Activated CD8-positive, alpha-beta T cell treated with anti-CD3 and anti-CD28 coated beads for 36 hours (primary cell): ENCODE measurements around the gene BCAR1. TPM values are rescaled to one million over a fixed set of nuclear protein-coding genes. Genes with fewer than 3 reads are reported as not detected.

ENCODE experiments used
- ATAC-seq: fragments of 200-7000 bp; cut with Tn5 transposase; one replicate; pipeline ENCODE4 v1.10.0; 2021; ENCODE audit warnings: mild to moderate bottlenecking, moderate library complexity
- CTCF ChIA-PET: fragments of 350-600 bp; sonication (Branson Sonifier 250); formaldehyde crosslinking; loops from one replicate; lab custom pipeline; 2021; ENCODE audit warnings: antibody characterized with exemption; lab: Charles Lee
- POLR2A ChIA-PET: fragments of 350-600 bp; sonication (Branson Sonifier 250); formaldehyde crosslinking; loops from one replicate; lab custom pipeline; 2021; ENCODE audit warnings: antibody characterized with exemption; lab: Charles Lee
- DNase-seq: peaks from one replicate; pipeline ENCODE4 v3.0.0-alpha.2; 2020
- H3K27ac Mint-ChIP-seq: one replicate; pipeline ENCODE4 v1.8.0; 2021; ENCODE audit warnings: mild to moderate bottlenecking, mixed read lengths
- H3K27me3 Mint-ChIP-seq: one replicate; pipeline ENCODE4 v1.8.0; 2021; ENCODE audit warnings: mixed read lengths
- H3K36me3 Mint-ChIP-seq: one replicate; pipeline ENCODE4 v1.8.0; 2021; ENCODE audit warnings: low read depth, mixed read lengths
- H3K4me1 Mint-ChIP-seq: one replicate; pipeline ENCODE4 v1.8.0; 2021; ENCODE audit warnings: low read depth, mixed read lengths
- H3K4me3 Mint-ChIP-seq: one replicate; pipeline ENCODE4 v1.8.0; 2021; ENCODE audit warnings: mild to moderate bottlenecking, moderate library complexity, mixed read lengths
- H3K9me3 Mint-ChIP-seq: one replicate; pipeline ENCODE4 v1.8.0; 2021; ENCODE audit warnings: mixed read lengths
- intact Hi-C: fragments of 100-400 bp; cut with micrococcal nuclease; formaldehyde crosslinking; loops from one replicate; pipeline ENCODE4 v1.10.0; 2022
- total RNA-seq, 2 experiments: library from RNA; stranded (reverse); gene quantifications; one replicate each; pipeline ENCODE4 v1.2.3, GENCODE V29; 2021
- TF ChIP-seq, protein P1 (sequence below): fragments of 200-600 bp; IDR thresholded peaks from one replicate; pipeline ENCODE4 v1.8.0; 2022; ENCODE audit warnings: antibody characterized with exemption, mild to moderate bottlenecking

BCAR1 gene
- total RNA-seq, 2 experiments from 2014 or later, result 0.34 to 0.87 TPM

GRCh38 chr16:75248536-75249380, 2.7 kb downstream of the BCAR1 start:
- Mint-ChIP-seq H3K4me1 (no peaks in the 10 kb centered on the region), H3K4me3 (no peak overlapping the region), H3K9me3 (no peaks in the 10 kb centered on the region), H3K36me3 (no peaks in the 10 kb centered on the region), H3K27me3 (peaks cover 28% of the 10 kb centered on the region), H3K27ac (no peak overlapping the region)
- POLR2A ChIA-PET, result no interaction called here
- ATAC-seq (no peak), DNase-seq (no peak)
- intact Hi-C loops, result no loop called here
- CTCF ChIA-PET, result interaction anchor here (1.1 to 2.3 kb wide), 3 partner anchors 15 to 50 kb away, joined by 3 to 12 read pairs (median 5); no protein-coding TSS in a partner anchor
- TF ChIP-seq, protein P1, sequence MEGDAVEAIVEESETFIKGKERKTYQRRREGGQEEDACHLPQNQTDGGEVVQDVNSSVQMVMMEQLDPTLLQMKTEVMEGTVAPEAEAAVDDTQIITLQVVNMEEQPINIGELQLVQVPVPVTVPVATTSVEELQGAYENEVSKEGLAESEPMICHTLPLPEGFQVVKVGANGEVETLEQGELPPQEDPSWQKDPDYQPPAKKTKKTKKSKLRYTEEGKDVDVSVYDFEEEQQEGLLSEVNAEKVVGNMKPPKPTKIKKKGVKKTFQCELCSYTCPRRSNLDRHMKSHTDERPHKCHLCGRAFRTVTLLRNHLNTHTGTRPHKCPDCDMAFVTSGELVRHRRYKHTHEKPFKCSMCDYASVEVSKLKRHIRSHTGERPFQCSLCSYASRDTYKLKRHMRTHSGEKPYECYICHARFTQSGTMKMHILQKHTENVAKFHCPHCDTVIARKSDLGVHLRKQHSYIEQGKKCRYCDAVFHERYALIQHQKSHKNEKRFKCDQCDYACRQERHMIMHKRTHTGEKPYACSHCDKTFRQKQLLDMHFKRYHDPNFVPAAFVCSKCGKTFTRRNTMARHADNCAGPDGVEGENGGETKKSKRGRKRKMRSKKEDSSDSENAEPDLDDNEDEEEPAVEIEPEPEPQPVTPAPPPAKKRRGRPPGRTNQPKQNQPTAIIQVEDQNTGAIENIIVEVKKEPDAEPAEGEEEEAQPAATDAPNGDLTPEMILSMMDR, result no peak

GRCh38 chr16:75248142-75248535, 3.3 kb downstream of the BCAR1 start:
- Mint-ChIP-seq H3K27ac (no peak overlapping the region), H3K4me1 (no peaks in the 10 kb centered on the region), H3K9me3 (no peaks in the 10 kb centered on the region), H3K27me3 (peaks cover 24% of the 10 kb centered on the region), H3K4me3 (no peak overlapping the region), H3K36me3 (no peaks in the 10 kb centered on the region)
- intact Hi-C loops, result no loop called here
- TF ChIP-seq, protein P1, result no peak
- CTCF ChIA-PET, result interaction anchor here (1.0 to 1.1 kb wide), 2 partner anchors 12 to 49 kb away, joined by 3 read pairs; no protein-coding TSS in a partner anchor
- ATAC-seq, result no peak
- DNase-seq, result no peak
- POLR2A ChIA-PET, result no interaction called here

GRCh38 chr16:75247249-75247648, 4.2 kb downstream of the BCAR1 start:
- ATAC-seq, result no peak
- no peak for DNase-seq
- Mint-ChIP-seq H3K27ac (no peak overlapping the region), H3K4me1 (no peaks in the 10 kb centered on the region), H3K36me3 (no peaks in the 10 kb centered on the region), H3K27me3 (peaks cover 18% of the 10 kb centered on the region), H3K4me3 (no peak overlapping the region), H3K9me3 (no peaks in the 10 kb centered on the region)
- CTCF ChIA-PET, result interaction anchor here (1.0 to 1.1 kb wide), 3 partner anchors 11 to 48 kb away, joined by 3 to 4 read pairs (median 3); no protein-coding TSS in a partner anchor
- intact Hi-C loops, result no loop called here
- TF ChIP-seq, protein P1, result no peak
- POLR2A ChIA-PET, result interaction anchor here (0.9 kb wide), 1 partner anchor 131 kb away, joined by 3 read pairs; no protein-coding TSS in a partner anchor

DNA sequence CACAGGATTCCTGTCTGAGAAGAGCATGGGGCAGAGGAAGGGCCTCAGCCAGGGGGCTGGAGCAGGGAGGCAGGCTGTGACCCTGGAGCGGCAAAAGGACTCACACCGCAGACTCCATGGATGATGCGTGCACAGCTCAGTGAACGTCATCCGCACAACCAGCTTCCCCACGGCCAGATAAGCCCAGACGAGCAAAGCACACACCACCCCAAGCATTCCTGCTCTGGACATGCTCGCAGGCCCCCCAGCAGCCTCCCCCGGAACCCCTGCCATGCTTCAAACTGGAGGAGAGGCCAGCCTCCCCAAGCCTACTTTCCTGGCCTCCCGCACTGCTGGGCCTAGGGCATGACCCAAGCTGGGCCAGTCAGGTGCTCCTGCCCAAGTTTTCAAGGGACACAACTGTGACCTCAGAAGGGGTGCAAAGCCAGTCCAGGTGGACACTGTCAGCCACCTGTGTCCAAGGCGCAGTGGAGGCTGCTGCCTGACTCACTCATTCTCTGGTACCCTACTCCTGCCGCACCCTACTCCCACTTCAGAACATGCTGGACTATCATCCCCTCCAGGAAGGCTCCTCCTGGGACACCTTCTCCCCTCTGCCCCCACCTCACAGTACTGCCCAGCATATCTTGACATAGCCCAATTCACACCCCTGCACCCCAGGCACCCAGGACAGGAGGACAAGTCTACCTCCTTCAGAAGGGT, 4.8 kb downstream of the BCAR1 start:
- TF ChIP-seq, protein P1, result no peak
- Mint-ChIP-seq H3K36me3 (no peaks in the 10 kb centered on the region), H3K4me3 (no peak overlapping the region), H3K27me3 (peaks cover 12% of the 10 kb centered on the region), H3K9me3 (no peaks in the 10 kb centered on the region), H3K27ac (no peak overlapping the region), H3K4me1 (no peaks in the 10 kb centered on the region)
- POLR2A ChIA-PET, result interaction anchor here (0.9 kb wide), 1 partner anchor 131 kb away, joined by 3 read pairs; no protein-coding TSS in a partner anchor
- no peak for DNase-seq
- ATAC-seq, result no peak
- intact Hi-C loops, result no loop called here
- CTCF ChIA-PET, result interaction anchor here (1.1 kb wide), 1 partner anchor 12 kb away, joined by 4 read pairs; no protein-coding TSS in a partner anchor
